Panc1 (cell line): ENCODE results near the gene CLEC4M. TPM values are rescaled to one million over a fixed set of nuclear protein-coding genes. Genes with fewer than 3 reads are reported as not detected.

Experiments
- ATAC-seq: fragments of 200-7000 bp; cut with Tn5 transposase; 2 replicates; pipeline ENCODE4 v1.9.1; 2020; ENCODE audit warnings: mild to moderate bottlenecking, moderate library complexity
- BruUV-seq: library from RNA; stranded (reverse); fragments of 400-500 nt; replicated peaks from 2 replicates; lab custom pipeline; 2021; lab: Mats Ljungman, UMichigan
- CTCF ChIA-PET: fragments of 300-600 bp; sonication (Branson Sonifier 250); formaldehyde crosslinking; loops from one replicate; lab custom pipeline; 2022; ENCODE audit warnings: antibody characterized with exemption; lab: Charles Lee
- POLR2A ChIA-PET: fragments of 300-600 bp; sonication (Branson Sonifier 250); formaldehyde crosslinking; loops from one replicate; lab custom pipeline; 2022; ENCODE audit warnings: antibody characterized with exemption; lab: Charles Lee
- DNase-seq: peaks from one replicate; pipeline ENCODE4 v3.0.0-alpha.2; 2010; ENCODE audit warnings: low read depth, low spot score
- H3K27ac ChIP-seq: 2 replicates; pipeline ENCODE4 v1.5.1; 2011; ENCODE audit warnings: mild to moderate bottlenecking, low read length, inconsistent platforms
- H3K27me3 ChIP-seq: fragments of 200-500 bp; sonication (Bioruptor generic); 2 replicates; pipeline ENCODE4 v1.6.0; 2014; ENCODE audit warnings: low read length, inconsistent platforms; ENCODE audit not compliant: control insufficient read depth, insufficient read depth
- H3K36me3 ChIP-seq: fragments of 200-500 bp; sonication (Bioruptor generic); 2 replicates; pipeline ENCODE4 v1.5.1; 2014; ENCODE audit warnings: inconsistent platforms, mild to moderate bottlenecking, low read length, moderate library complexity; ENCODE audit not compliant: control insufficient read depth, insufficient read depth
- H3K4me1 ChIP-seq: 2 replicates; pipeline ENCODE4 v1.5.1; 2011; ENCODE audit warnings: inconsistent platforms, mild to moderate bottlenecking, low read length, moderate library complexity; ENCODE audit not compliant: control insufficient read depth, insufficient read depth
- H3K4me3 ChIP-seq, 2 experiments: 2 replicates each; pipeline ENCODE4 v1.5.1; 2011 to 2012; ENCODE audit warnings: low read depth in 2 of 2, low read length in 2 of 2, mild to moderate bottlenecking in 2 of 2, inconsistent platforms in 1 of 2, moderate library complexity in 1 of 2
- H3K9me3 ChIP-seq: fragments of 200-500 bp; sonication (Bioruptor generic); 2 replicates; pipeline ENCODE4 v1.5.1; 2014; ENCODE audit warnings: low read depth, mild to moderate bottlenecking, inconsistent platforms, low read length, moderate library complexity; ENCODE audit not compliant: control insufficient read depth, insufficient read depth
- POLR2AphosphoS5 ChIP-seq: IDR thresholded peaks from 2 replicates; pipeline ENCODE4 v1.6.1; 2012; ENCODE audit warnings: mild to moderate bottlenecking, low read depth, low read length, moderate library complexity
- SIN3A ChIP-seq: IDR thresholded peaks from 2 replicates; pipeline ENCODE4 v1.6.1; 2012; ENCODE audit warnings: low read depth, mild to moderate bottlenecking, low read length, moderate library complexity, borderline replicate concordance; ENCODE audit not compliant: insufficient read depth
- TCF7L2 ChIP-seq: IDR thresholded peaks from 2 replicates; pipeline ENCODE4 v1.6.1; 2011; ENCODE audit warnings: mild to moderate bottlenecking, low read depth, low read length, inconsistent platforms
- in situ Hi-C: cut with HindIII; loops from 2 replicates; pipeline ENCODE4 v1.10.0; 2016; ENCODE audit warnings: low sequenced_read_pairs, low pct_unique_long_range_greater_than_20kb
- intact Hi-C: fragments of 100-400 bp; cut with micrococcal nuclease; formaldehyde crosslinking; loops from one replicate; pipeline ENCODE4 v1.10.0; 2022; ENCODE audit not compliant: unreplicated experiment
- total RNA-seq: library from RNA; stranded (reverse); gene quantifications from one replicate; pipeline ENCODE4 v1.2.1, GENCODE V29; 2021; ENCODE audit not compliant: unreplicated experiment
- TF ChIP-seq, protein P1 (sequence below), 2 experiments: IDR thresholded peaks; 2 replicates each; pipeline ENCODE4 v1.6.1; 2011 to 2012; ENCODE audit warnings: low read depth in 2 of 2, control low read depth in 1 of 2, low read length in 1 of 2, mild to moderate bottlenecking in 1 of 2, moderate library complexity in 1 of 2; ENCODE audit not compliant: insufficient read depth in 1 of 2
- TF ChIP-seq, protein P2 (sequence below): fragments of 450-650 bp; IDR thresholded peaks from 2 replicates; pipeline ENCODE4 v1.5.1; 2017; ENCODE audit warnings: mild to moderate bottlenecking

CLEC4M gene
- total RNA-seq, 1 experiment from 2014 or later: not detected

DNA sequence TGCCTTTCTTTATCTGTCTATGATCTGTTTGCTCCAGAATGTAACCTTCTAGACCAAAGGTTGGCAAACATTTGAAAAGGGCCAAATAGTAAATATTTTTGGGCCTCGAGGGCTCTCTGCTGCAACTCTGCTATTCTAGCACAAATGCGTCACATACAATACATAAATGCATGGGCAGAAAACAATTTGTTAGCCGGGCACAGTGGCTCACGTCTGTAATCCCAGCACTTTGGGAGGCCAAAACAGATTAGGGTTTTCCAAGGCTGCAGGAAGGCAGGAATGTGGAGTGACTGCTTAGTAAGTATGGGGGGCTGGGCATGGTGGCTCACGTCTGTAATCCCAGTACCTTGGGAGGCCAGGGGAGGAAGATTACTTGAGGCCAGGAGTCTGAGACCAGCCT, 45.1 kb downstream of the CLEC4M start:
- no TSS peak for BruUV-seq
- Histone ChIP-seq H3K4me1 (no peaks in the 10 kb centered on the region), H3K4me3 (no peak overlapping the region), H3K27me3 (no peaks in the 10 kb centered on the region), H3K36me3 (no peaks in the 10 kb centered on the region), H3K27ac (no peak overlapping the region), H3K9me3 (no peaks in the 10 kb centered on the region)
- DNase-seq (no peak), ATAC-seq (no peak)
- TF ChIP-seq, protein P1, sequence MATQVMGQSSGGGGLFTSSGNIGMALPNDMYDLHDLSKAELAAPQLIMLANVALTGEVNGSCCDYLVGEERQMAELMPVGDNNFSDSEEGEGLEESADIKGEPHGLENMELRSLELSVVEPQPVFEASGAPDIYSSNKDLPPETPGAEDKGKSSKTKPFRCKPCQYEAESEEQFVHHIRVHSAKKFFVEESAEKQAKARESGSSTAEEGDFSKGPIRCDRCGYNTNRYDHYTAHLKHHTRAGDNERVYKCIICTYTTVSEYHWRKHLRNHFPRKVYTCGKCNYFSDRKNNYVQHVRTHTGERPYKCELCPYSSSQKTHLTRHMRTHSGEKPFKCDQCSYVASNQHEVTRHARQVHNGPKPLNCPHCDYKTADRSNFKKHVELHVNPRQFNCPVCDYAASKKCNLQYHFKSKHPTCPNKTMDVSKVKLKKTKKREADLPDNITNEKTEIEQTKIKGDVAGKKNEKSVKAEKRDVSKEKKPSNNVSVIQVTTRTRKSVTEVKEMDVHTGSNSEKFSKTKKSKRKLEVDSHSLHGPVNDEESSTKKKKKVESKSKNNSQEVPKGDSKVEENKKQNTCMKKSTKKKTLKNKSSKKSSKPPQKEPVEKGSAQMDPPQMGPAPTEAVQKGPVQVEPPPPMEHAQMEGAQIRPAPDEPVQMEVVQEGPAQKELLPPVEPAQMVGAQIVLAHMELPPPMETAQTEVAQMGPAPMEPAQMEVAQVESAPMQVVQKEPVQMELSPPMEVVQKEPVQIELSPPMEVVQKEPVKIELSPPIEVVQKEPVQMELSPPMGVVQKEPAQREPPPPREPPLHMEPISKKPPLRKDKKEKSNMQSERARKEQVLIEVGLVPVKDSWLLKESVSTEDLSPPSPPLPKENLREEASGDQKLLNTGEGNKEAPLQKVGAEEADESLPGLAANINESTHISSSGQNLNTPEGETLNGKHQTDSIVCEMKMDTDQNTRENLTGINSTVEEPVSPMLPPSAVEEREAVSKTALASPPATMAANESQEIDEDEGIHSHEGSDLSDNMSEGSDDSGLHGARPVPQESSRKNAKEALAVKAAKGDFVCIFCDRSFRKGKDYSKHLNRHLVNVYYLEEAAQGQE (IDR thresholded peaks at IDR 0.05; ENCODE audit: insufficient read depth in 1 of 2, low read depth in 2 of 2, low read length in 1 of 2): no peak
- ChIA-PET POLR2A (no interaction called here), CTCF (no interaction called here)
- in situ Hi-C loops (no loop called here), intact Hi-C loops (loop anchor here (10.0 kb wide), 1 partner anchor 243 kb away; no protein-coding TSS in a partner anchor)

GRCh38 chr19:7811989-7812388, 48.9 kb downstream of the CLEC4M start:
- Histone ChIP-seq H3K4me3 (no peak overlapping the region), H3K4me1 (no peaks in the 10 kb centered on the region), H3K27ac (no peak overlapping the region), H3K27me3 (no peaks in the 10 kb centered on the region), H3K36me3 (no peaks in the 10 kb centered on the region), H3K9me3 (no peaks in the 10 kb centered on the region)
- ChIA-PET POLR2A (no interaction called here), CTCF (interaction anchor here (0.6 kb wide), 1 partner anchor 46 kb away, joined by 4 read pairs; no protein-coding TSS in a partner anchor)
- in situ Hi-C loops: no loop called here
- DNase-seq (no peak), ATAC-seq (no peak)
- intact Hi-C loops: no loop called here
- no peak for TF ChIP-seq SIN3A
- TF ChIP-seq TCF7L2: no peak
- TF ChIP-seq POLR2AphosphoS5: no peak
- TF ChIP-seq, protein P2, sequence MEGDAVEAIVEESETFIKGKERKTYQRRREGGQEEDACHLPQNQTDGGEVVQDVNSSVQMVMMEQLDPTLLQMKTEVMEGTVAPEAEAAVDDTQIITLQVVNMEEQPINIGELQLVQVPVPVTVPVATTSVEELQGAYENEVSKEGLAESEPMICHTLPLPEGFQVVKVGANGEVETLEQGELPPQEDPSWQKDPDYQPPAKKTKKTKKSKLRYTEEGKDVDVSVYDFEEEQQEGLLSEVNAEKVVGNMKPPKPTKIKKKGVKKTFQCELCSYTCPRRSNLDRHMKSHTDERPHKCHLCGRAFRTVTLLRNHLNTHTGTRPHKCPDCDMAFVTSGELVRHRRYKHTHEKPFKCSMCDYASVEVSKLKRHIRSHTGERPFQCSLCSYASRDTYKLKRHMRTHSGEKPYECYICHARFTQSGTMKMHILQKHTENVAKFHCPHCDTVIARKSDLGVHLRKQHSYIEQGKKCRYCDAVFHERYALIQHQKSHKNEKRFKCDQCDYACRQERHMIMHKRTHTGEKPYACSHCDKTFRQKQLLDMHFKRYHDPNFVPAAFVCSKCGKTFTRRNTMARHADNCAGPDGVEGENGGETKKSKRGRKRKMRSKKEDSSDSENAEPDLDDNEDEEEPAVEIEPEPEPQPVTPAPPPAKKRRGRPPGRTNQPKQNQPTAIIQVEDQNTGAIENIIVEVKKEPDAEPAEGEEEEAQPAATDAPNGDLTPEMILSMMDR: no peak
- TF ChIP-seq, protein P1 (IDR thresholded peaks at IDR 0.05; ENCODE audit: insufficient read depth in 1 of 2, low read depth in 2 of 2, low read length in 1 of 2): no peak
- no TSS peak for BruUV-seq
